Esophagus squamous epithelium (tissue), 5 donors: ENCODE results near the gene NRCAM. TPM values are rescaled to one million over a fixed set of nuclear protein-coding genes. Genes with fewer than 3 reads are reported as not detected.

ENCODE experiments used
- DNase-seq: peaks from one replicate; lab custom pipeline; 2025; lab: John Stamatoyannopoulos, UW
- H3K27ac ChIP-seq, 4 donors: fragments of 200-600 bp; sonication (generic); one replicate each; pipeline ENCODE4 v1.5.1; 2016 to 2019; ENCODE audit warnings: mild to moderate bottlenecking in 1 of 4
- H3K27me3 ChIP-seq, 4 donors: fragments of 200-600 bp; sonication (generic); 1 replicate in 3 of 4; 2 replicates in 1 of 4; pipeline versions ENCODE4 v1.5.1 to v1.6.0; 2017 to 2021; ENCODE audit warnings: antibody characterized with exemption in 1 of 4
- H3K36me3 ChIP-seq, 3 donors: fragments of 200-600 bp; sonication (generic); one replicate each; pipeline ENCODE4 v1.5.1; 2016 to 2019
- H3K4me1 ChIP-seq, 3 donors: fragments of 200-600 bp; sonication (generic); one replicate each; pipeline ENCODE4 v1.5.1; 2017 to 2019
- H3K4me3 ChIP-seq, 4 donors: fragments of 200-600 bp; sonication (generic); 1 replicate in 3 of 4; 2 replicates in 1 of 4; pipeline ENCODE4 v1.5.1; 2016 to 2019; ENCODE audit warnings: mild to moderate bottlenecking in 2 of 4, moderate library complexity in 1 of 4
- H3K9me3 ChIP-seq, 3 donors: fragments of 200-600 bp; sonication (generic); one replicate each; pipeline ENCODE4 v1.5.1; 2016 to 2019
- POLR2A ChIP-seq, 4 donors: fragments of 450-650 bp; IDR thresholded peaks; one replicate each; pipeline ENCODE4 v1.6.1; 2017; ENCODE audit warnings: antibody characterized with exemption in 4 of 4, mild to moderate bottlenecking in 4 of 4, moderate library complexity in 3 of 4
- WGBS, 2 donors: methylation state at CpG; one replicate each; pipeline ENCODE4 v1.1.5; 2018; 5-methylcytosine and 5-hydroxymethylcytosine counted together
- intact Hi-C: fragments of 100-400 bp; cut with DNase I; formaldehyde crosslinking; loops from one replicate; pipeline ENCODE4 v1.15.0; 2022
- total RNA-seq, 4 donors: library from RNA; depleted of rRNA; stranded (reverse); fragments of >200 nt; gene quantifications; one replicate each; pipeline ENCODE4 v1.1.0, GENCODE V29; 2016
- TF ChIP-seq, protein P1 (sequence below), 6 experiments: fragments of 450-650 bp in 4 of 6; fragments of 200-600 bp in 2 of 6; sonication (generic) in 2 of 6; IDR thresholded peaks; one replicate each; pipeline ENCODE4 v1.5.1; 2016 to 2019; ENCODE audit warnings: antibody characterized with exemption in 6 of 6, mild to moderate bottlenecking in 4 of 6, moderate library complexity in 4 of 6
- donor health status: DM: yes; HTN: yes; CAD: no.

The NRCAM gene
- total RNA-seq, 4 donors from 2014 or later = 1.5 to 9.8 (median 6.3) TPM; not detected in 1

DNA sequence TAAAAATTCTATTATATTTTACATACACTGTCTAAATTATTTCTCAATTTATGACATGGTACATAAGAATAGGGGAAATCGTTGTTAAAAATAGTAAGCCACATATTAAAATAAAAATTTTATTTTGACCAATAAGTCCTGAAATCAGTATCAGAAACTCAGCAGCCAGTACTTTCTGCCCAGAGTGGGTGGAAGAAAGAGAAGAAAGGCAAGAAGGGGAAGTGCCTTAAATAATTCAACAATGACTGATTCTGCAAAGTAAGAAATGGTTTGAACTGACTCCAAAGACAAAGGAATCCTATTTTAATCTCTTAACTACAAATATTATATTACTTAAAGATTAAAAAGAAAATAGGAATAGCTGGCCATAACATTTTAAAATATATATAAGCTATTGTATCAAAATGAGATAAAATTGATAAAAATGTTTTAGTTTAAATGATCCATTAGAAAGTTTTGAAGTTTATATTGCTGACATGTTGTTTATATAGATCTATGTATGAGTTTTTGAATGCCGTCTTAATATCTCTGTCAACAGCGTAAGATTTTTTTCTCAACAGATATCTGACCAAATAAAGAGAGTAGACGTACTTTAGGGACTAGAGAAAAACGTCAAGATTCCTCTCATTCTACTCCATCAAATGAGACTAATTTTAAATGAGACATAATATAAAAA lies 30.2 kb upstream of the NRCAM start:
- DNase-seq = no peak
- Histone ChIP-seq H3K36me3 (peaks cover 0 to 64% (median 4%) of the 10 kb centered on the region in 3 donors), H3K4me3 (no peak overlapping the region), H3K27me3 (no peaks in the 10 kb centered on the region), H3K27ac (no peak overlapping the region), H3K4me1 (no peaks in the 10 kb centered on the region), H3K9me3 (no peaks in the 10 kb centered on the region)
- intact Hi-C loops = no loop called here
- WGBS, 2 donors = 75% methylated on average over 5 of the region's 5 CpGs
- TF ChIP-seq, protein P1, sequence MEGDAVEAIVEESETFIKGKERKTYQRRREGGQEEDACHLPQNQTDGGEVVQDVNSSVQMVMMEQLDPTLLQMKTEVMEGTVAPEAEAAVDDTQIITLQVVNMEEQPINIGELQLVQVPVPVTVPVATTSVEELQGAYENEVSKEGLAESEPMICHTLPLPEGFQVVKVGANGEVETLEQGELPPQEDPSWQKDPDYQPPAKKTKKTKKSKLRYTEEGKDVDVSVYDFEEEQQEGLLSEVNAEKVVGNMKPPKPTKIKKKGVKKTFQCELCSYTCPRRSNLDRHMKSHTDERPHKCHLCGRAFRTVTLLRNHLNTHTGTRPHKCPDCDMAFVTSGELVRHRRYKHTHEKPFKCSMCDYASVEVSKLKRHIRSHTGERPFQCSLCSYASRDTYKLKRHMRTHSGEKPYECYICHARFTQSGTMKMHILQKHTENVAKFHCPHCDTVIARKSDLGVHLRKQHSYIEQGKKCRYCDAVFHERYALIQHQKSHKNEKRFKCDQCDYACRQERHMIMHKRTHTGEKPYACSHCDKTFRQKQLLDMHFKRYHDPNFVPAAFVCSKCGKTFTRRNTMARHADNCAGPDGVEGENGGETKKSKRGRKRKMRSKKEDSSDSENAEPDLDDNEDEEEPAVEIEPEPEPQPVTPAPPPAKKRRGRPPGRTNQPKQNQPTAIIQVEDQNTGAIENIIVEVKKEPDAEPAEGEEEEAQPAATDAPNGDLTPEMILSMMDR (IDR thresholded peaks at IDR 0.05) = no peak
- no peak for TF ChIP-seq POLR2A (IDR thresholded peaks at IDR 0.05)

DNA sequence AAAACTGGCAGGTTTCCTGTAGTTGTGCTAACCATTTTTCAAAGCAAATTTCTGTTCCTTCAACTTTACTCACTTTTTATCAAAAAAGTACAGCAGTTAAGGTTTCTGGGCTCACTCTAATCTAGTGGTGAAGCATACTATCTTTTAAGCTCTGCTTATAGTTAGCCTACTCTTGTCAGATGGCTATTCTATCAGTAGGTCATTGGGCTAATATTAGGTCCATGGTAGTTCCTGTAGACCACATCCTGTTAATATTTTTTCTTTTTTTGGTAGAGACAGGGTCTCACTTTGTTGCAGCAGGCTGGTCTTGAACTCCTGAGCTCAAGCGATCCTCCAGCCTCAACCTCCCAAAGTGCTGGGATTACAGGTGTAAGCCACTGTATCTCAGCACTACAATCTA lies 27.9 kb upstream of the NRCAM start:
- TF ChIP-seq, protein P1 (IDR thresholded peaks at IDR 0.05) = no peak
- TF ChIP-seq POLR2A (IDR thresholded peaks at IDR 0.05) = no peak
- 94 to 100% methylated on average over 1 of the region's 1 CpG for WGBS, 2 donors

GRCh38 chr7:108480311-108480710 lies 24.1 kb upstream of the NRCAM start:
- intact Hi-C loops = no loop called here
- Histone ChIP-seq H3K4me1 (no peaks in the 10 kb centered on the region), H3K36me3 (peaks cover 0 to 67% (median 6%) of the 10 kb centered on the region in 3 donors), H3K27ac (no peak overlapping the region), H3K9me3 (no peaks in the 10 kb centered on the region), H3K4me3 (no peak overlapping the region), H3K27me3 (no peaks in the 10 kb centered on the region)
- WGBS, 2 donors = 93% methylated on average over 5 of the region's 5 CpGs
- TF ChIP-seq POLR2A (IDR thresholded peaks at IDR 0.05) = no peak
- TF ChIP-seq, protein P1 (IDR thresholded peaks at IDR 0.05) = no peak
- no peak for DNase-seq

More for the DNA sequence above, 27.9 kb upstream of the NRCAM start:
- Histone ChIP-seq H3K4me3 (no peak overlapping the region), H3K4me1 (no peaks in the 10 kb centered on the region), H3K9me3 (no peaks in the 10 kb centered on the region), H3K27me3 (no peaks in the 10 kb centered on the region), H3K27ac (no peak overlapping the region), H3K36me3 (peaks cover 0 to 59% (median 4%) of the 10 kb centered on the region in 3 donors)
- intact Hi-C loops = no loop called here
- no peak for DNase-seq

- H3K27ac ChIP-seq = no peak overlapping the region
- no peaks in the 10 kb centered on the region for H3K27me3 ChIP-seq
- TF ChIP-seq, protein P1 (IDR thresholded peaks at IDR 0.05) = no peak
- TF ChIP-seq POLR2A (IDR thresholded peaks at IDR 0.05) = no peak
- whole genome bisulfite sequencing, 2 donors = 85 to 96% methylated on average over 2 of the region's 2 CpGs
- no peaks in the 10 kb centered on the region for H3K4me1 ChIP-seq
- no peaks in the 10 kb centered on the region for H3K9me3 ChIP-seq
- H3K36me3 ChIP-seq = peaks cover 0 to 67% (median 6%) of the 10 kb centered on the region in 3 donors
- no peak overlapping the region for H3K4me3 ChIP-seq
- intact Hi-C loops = no loop called here
- no peak for DNase-seq
These were observed 23.5 kb upstream of the NRCAM start for GRCh38 chr7:108479751-108480150.

- Histone ChIP-seq H3K9me3 (no peaks in the 10 kb centered on the region), H3K27me3 (no peaks in the 10 kb centered on the region), H3K4me3 (no peak overlapping the region), H3K4me1 (no peaks in the 10 kb centered on the region), H3K27ac (no peak overlapping the region), H3K36me3 (peaks cover 0 to 67% (median 6%) of the 10 kb centered on the region in 3 donors)
- 81 to 91% methylated on average over 5 of the region's 5 CpGs for WGBS, 2 donors
- no peak for DNase-seq
- intact Hi-C loops = no loop called here
- no peak for TF ChIP-seq POLR2A (IDR thresholded peaks at IDR 0.05)
- TF ChIP-seq, protein P1 (IDR thresholded peaks at IDR 0.05) = no peak
These were observed 22.9 kb upstream of the NRCAM start for GRCh38 chr7:108479118-108479517.
